WTC11 (cell line): ENCODE measurements around the gene SIRT3. TPM values are rescaled to one million over a fixed set of nuclear protein-coding genes. Genes with fewer than 3 reads are reported as not detected.

Source experiments
- ATAC-seq: fragments of 200-7000 bp; cut with Tn5 transposase; 2 replicates; pipeline ENCODE4 v1.10.0; 2021; ENCODE audit warnings: mild to moderate bottlenecking, moderate library complexity
- CTCF ChIA-PET: fragments of 300-600 bp; sonication (Branson Sonifier 250); formaldehyde crosslinking; loops from one replicate; lab custom pipeline; 2021; ENCODE audit warnings: antibody characterized with exemption; lab: Charles Lee
- POLR2A ChIA-PET: fragments of 350-600 bp; sonication (Branson Sonifier 250); formaldehyde crosslinking; loops from one replicate; lab custom pipeline; 2021; ENCODE audit warnings: antibody characterized with exemption; lab: Charles Lee
- DNase-seq: peaks from one replicate; pipeline ENCODE4 v3.0.0; 2021; ENCODE audit warnings: low spot score
- H3K27ac Mint-ChIP-seq: 2 replicates; pipeline ENCODE4 v1.8.0; 2021; ENCODE audit warnings: mixed read lengths
- H3K27me3 Mint-ChIP-seq: 2 replicates; pipeline ENCODE4 v1.8.0; 2021; ENCODE audit warnings: low read depth, mild to moderate bottlenecking, moderate library complexity, mixed read lengths
- H3K36me3 Mint-ChIP-seq: 2 replicates; pipeline ENCODE4 v1.8.0; 2021; ENCODE audit warnings: mixed read lengths
- H3K4me1 Mint-ChIP-seq: 2 replicates; pipeline ENCODE4 v1.8.0; 2022; ENCODE audit warnings: mixed read lengths
- H3K4me3 Mint-ChIP-seq: 2 replicates; pipeline ENCODE4 v1.8.0; 2021; ENCODE audit warnings: mild to moderate bottlenecking, moderate library complexity, mixed read lengths
- H3K9me3 Mint-ChIP-seq: 2 replicates; pipeline ENCODE4 v1.8.0; 2021; ENCODE audit warnings: mixed read lengths
- ARID4B ChIP-seq: sonication (generic); formaldehyde crosslinking; IDR thresholded peaks from 2 replicates; pipeline ENCODE4 v1.8.0; 2023; ENCODE audit warnings: missing genetic modification reagents, mild to moderate bottlenecking, borderline replicate concordance
- EMX1 ChIP-seq: fragments of 250-450 bp; sonication (Bioruptor Pico); IDR thresholded peaks from 2 replicates; pipeline ENCODE4 v1.8.0; 2021; ENCODE audit warnings: mild to moderate bottlenecking
- ERG ChIP-seq: fragments of 250-450 bp; sonication (Bioruptor Pico); IDR thresholded peaks from 2 replicates; pipeline ENCODE4 v1.8.0; 2021; ENCODE audit warnings: mild to moderate bottlenecking
- MLX ChIP-seq: sonication (generic); formaldehyde crosslinking; IDR thresholded peaks from 2 replicates; pipeline ENCODE4 v1.8.1; 2023; ENCODE audit warnings: mild to moderate bottlenecking, missing genetic modification reagents, moderate library complexity
- NFATC4 ChIP-seq: fragments of 250-450 bp; sonication (Bioruptor Pico); IDR thresholded peaks from 2 replicates; pipeline ENCODE4 v1.9.0; 2021; ENCODE audit warnings: mild to moderate bottlenecking
- NFYB ChIP-seq: sonication (generic); formaldehyde crosslinking; conservative IDR thresholded peaks from 2 replicates; pipeline ENCODE4 v1.8.0; 2022; ENCODE audit warnings: low read depth, missing genetic modification reagents
- NR2C2 ChIP-seq: sonication (generic); formaldehyde crosslinking; IDR thresholded peaks from 2 replicates; pipeline ENCODE4 v1.8.0; 2022; ENCODE audit warnings: mild to moderate bottlenecking, missing genetic modification reagents
- PREB ChIP-seq: sonication (generic); formaldehyde crosslinking; IDR thresholded peaks from 2 replicates; pipeline ENCODE4 v1.8.1; 2022; ENCODE audit warnings: mild to moderate bottlenecking, missing genetic modification reagents, moderate library complexity, borderline replicate concordance
- SOX15 ChIP-seq: fragments of 250-450 bp; sonication (Bioruptor Pico); IDR thresholded peaks from 2 replicates; pipeline ENCODE4 v1.9.0; 2021; ENCODE audit warnings: mild to moderate bottlenecking
- TEAD1 ChIP-seq: sonication (generic); formaldehyde crosslinking; IDR thresholded peaks from 2 replicates; pipeline ENCODE4 v1.8.0; 2022; ENCODE audit warnings: mild to moderate bottlenecking, missing genetic modification reagents
- ZNF219 ChIP-seq: sonication (generic); formaldehyde crosslinking; IDR thresholded peaks from 2 replicates; pipeline ENCODE4 v1.8.0; 2023; ENCODE audit warnings: missing genetic modification reagents, mild to moderate bottlenecking, borderline replicate concordance
- ZNF263 ChIP-seq: sonication (generic); formaldehyde crosslinking; IDR thresholded peaks from 2 replicates; pipeline ENCODE4 v1.8.1; 2022; ENCODE audit warnings: low read depth, mild to moderate bottlenecking, moderate library complexity, missing genetic modification reagents
- total RNA-seq: library from RNA; stranded (reverse); gene quantifications from 3 replicates; pipeline ENCODE4 v1.2.3, GENCODE V29; 2021
- TF ChIP-seq, protein P1 (sequence below): sonication (generic); formaldehyde crosslinking; IDR thresholded peaks from 2 replicates; pipeline ENCODE4 v1.8.1; 2023; ENCODE audit warnings: mild to moderate bottlenecking, moderate library complexity, missing genetic modification reagents

SIRT3 gene
- total RNA-seq, 1 experiment from 2014 or later, result 21.0 TPM

DNA sequence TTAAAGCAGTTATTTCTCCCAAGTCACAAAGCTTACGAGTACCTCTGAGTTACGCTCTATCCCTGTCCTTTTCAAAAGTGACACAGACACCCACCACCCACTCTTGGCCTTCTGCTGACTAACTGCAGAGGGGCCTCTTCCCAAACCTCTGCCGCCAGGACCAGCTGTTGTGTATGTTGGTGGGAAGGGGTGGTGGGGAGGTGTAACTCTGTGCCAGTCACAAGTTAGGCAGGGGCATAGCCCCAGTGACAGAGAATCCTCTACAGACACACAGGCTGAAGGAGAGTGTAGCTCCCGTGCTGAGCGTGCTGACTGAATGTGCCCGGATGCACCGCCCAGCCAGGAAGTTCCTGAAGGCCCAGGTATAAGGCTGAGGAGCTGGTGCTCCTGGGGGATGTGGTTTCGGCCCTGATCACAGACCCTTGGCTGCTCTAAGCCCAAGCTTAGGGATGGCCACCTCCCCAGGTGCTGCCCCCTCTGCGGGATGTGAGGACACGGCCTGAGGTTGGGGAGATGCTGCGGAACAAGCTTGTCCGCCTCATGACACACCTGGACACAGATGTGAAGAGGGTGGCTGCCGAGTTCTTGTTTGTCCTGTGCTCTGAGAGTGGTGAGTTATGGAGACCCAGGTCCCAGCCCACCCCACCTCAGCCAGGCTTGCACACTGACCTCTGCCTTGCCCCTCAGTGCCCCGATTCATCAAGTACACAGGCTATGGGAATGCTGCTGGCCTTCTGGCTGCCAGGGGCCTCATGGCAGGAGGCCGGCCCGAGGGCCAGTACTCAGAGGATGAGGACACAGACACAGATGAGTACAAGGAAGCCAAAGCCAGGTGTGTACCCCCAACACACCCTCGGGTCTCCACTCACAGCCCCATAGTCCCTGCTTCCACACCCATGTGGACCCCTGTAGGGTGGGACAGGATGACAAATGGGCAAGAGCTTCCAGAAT, 23.7 kb downstream of the SIRT3 start (continued):
- no peak for TF ChIP-seq ARID4B

DNA sequence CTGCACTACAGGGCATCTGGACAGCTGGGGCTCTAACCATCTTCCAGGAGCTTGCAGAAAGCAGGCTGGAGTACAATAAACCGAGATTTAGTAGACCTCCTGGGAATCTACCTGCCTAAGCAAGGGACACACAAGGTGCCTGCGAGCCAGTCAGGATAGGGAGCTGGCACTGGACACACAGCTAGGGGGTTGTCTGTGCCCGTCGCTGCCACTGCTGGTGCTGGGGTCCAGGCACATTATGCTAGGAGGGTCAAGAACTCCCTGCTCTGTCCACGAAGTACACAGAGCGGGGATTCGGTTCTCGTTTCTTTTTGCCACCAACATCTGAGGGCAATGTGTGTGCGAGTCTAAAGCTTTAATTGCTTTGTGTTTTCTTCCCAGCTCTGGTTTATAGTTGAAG, 24.4 kb downstream of the SIRT3 start:
- Mint-ChIP-seq H3K36me3 (peaks cover 41% of the 10 kb centered on the region), H3K9me3 (no peaks in the 10 kb centered on the region), H3K27ac (no peak overlapping the region), H3K4me1 (0 out of 2 replicates have a peak, but pooled peaks cover 4% of the 10 kb centered on the region), H3K4me3 (no peak overlapping the region), H3K27me3 (no peaks in the 10 kb centered on the region)
- ATAC-seq (no peak), DNase-seq (no peak)
- POLR2A ChIA-PET, result no interaction called here
- CTCF ChIA-PET, result interaction anchor here (0.7 to 3.2 kb wide), 2 partner anchors 40 to 95 kb away, joined by 3 to 10 read pairs; no protein-coding TSS in a partner anchor
- no peak for TF ChIP-seq ERG
- no peak for TF ChIP-seq TEAD1 (CRISPR knock-in tag)
- TF ChIP-seq PREB (CRISPR knock-in tag), result no peak
- TF ChIP-seq NFYB (CRISPR knock-in tag), result no peak

GRCh38 chr11:211295-211694, 24.8 kb downstream of the SIRT3 start:
- no peak overlapping the region for H3K4me3 Mint-ChIP-seq
- POLR2A ChIA-PET, result no interaction called here
- no peaks in the 10 kb centered on the region for H3K9me3 Mint-ChIP-seq
- ATAC-seq, result no peak
- DNase-seq, result no peak
- peaks cover 5% of the 10 kb centered on the region; the same call in 1 of the 2 replicates for H3K4me1 Mint-ChIP-seq
- CTCF ChIA-PET, result interaction anchor here (0.7 to 3.2 kb wide), 2 partner anchors 40 to 95 kb away, joined by 3 to 10 read pairs; no protein-coding TSS in a partner anchor
- TF ChIP-seq SOX15 (no peak), ZNF263 (CRISPR knock-in tag) (no peak), EMX1 (no peak), ZNF219 (CRISPR knock-in tag) (no peak), NR2C2 (CRISPR knock-in tag) (no peak), MLX (no peak), NFATC4 (CRISPR knock-in tag) (no peak)
- TF ChIP-seq, protein P1, sequence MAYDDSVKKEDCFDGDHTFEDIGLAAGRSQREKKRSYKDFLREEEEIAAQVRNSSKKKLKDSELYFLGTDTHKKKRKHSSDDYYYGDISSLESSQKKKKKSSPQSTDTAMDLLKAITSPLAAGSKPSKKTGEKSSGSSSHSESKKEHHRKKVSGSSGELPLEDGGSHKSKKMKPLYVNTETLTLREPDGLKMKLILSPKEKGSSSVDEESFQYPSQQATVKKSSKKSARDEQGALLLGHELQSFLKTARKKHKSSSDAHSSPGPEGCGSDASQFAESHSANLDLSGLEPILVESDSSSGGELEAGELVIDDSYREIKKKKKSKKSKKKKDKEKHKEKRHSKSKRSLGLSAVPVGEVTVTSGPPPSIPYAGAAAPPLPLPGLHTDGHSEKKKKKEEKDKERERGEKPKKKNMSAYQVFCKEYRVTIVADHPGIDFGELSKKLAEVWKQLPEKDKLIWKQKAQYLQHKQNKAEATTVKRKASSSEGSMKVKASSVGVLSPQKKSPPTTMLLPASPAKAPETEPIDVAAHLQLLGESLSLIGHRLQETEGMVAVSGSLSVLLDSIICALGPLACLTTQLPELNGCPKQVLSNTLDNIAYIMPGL (CRISPR knock-in tag), result no peak
- no peak overlapping the region for H3K27ac Mint-ChIP-seq
- peaks cover 41% of the 10 kb centered on the region for H3K36me3 Mint-ChIP-seq
- H3K27me3 Mint-ChIP-seq, result no peaks in the 10 kb centered on the region
